ENCODE data around the gene GPR176.
"Not testable (repeated sequence)": the region's sequence is repeated elsewhere in the genome, so short reads cannot be mapped to it uniquely, and the experiment has no call there.

GPR176 gene

GRCh38 chr15:39820050-39820602, 99.9 kb downstream of the GPR176 start:
- Histone ChIP-seq H3K27me3 (ENCODE audit: insufficient read depth, low read length, poor library complexity, severe bottlenecking) (no peaks in the 10 kb centered on the region), H3K79me2 (ENCODE audit: insufficient read depth, low read length) (no peaks in the 10 kb centered on the region), H3K9ac (ENCODE audit: low read depth, low read length, poor library complexity, severe bottlenecking) (no peak overlapping the region), H4K20me1 (ENCODE audit: insufficient read depth, low read length, poor library complexity, severe bottlenecking) (no peaks in the 10 kb centered on the region), H3K9me2 (replicated peaks; ENCODE audit: low read depth, low read length) (no peaks in the 10 kb centered on the region), H3K4me1 (ENCODE audit: insufficient read depth, low read length, poor library complexity, severe bottlenecking) (no peaks in the 10 kb centered on the region), H3K4me2 (ENCODE audit: low read depth, low read length, poor library complexity, severe bottlenecking) (no peak overlapping the region), H3K9me3 (ENCODE audit: insufficient read depth, low read depth, low read length) (no peaks in the 10 kb centered on the region), H3K4me3 (ENCODE audit: low read length, poor library complexity, severe bottlenecking) (no peak overlapping the region), H2AFZ (ENCODE audit: low read length) (no peak overlapping the region), H3K36me3 (ENCODE audit: insufficient read depth, low read length) (no peaks in the 10 kb centered on the region), H3F3A (ENCODE audit: low read depth) (no peaks in the 10 kb centered on the region)
- TF ChIP-seq EZH2phosphoT487 (IDR thresholded peaks at IDR 0.05; ENCODE audit: borderline replicate concordance), result no peak
- no peak for TF ChIP-seq CTCF (conservative IDR thresholded peaks at IDR 0.05; ENCODE audit: low read length)

DNA sequence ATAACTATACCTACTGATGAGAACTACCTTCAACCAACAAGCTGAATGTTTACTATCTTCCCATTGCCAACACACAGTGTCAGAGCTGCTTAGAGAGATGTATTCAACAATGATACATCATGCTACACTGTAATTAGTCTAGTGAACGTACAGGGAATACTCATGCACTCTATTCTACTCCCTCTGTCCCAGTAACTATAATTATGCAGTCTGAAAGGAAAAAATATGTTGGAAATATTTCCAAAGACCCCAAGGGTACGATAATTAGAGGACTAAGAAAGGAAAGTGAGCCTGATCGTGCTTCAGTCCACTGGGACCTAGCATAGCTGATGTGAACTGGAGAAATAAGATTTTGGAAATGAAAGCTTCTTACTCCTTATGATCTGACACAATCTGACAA, 100.5 kb downstream of the GPR176 start:
- H3K9me3 ChIP-seq (ENCODE audit: insufficient read depth, low read depth, low read length), result no peaks in the 10 kb centered on the region
- no peaks in the 10 kb centered on the region for H3K9me2 ChIP-seq (replicated peaks; ENCODE audit: low read depth, low read length)
- no peaks in the 10 kb centered on the region for H3K4me1 ChIP-seq (ENCODE audit: insufficient read depth, low read length, poor library complexity, severe bottlenecking)
- no peaks in the 10 kb centered on the region for H4K20me1 ChIP-seq (ENCODE audit: insufficient read depth, low read length, poor library complexity, severe bottlenecking)
- no peak overlapping the region for H3K9ac ChIP-seq (ENCODE audit: low read depth, low read length, poor library complexity, severe bottlenecking)
- no peaks in the 10 kb centered on the region for H3K79me2 ChIP-seq (ENCODE audit: insufficient read depth, low read length)
- no peak overlapping the region for H3K4me3 ChIP-seq (ENCODE audit: low read length, poor library complexity, severe bottlenecking)
- H3F3A ChIP-seq (ENCODE audit: low read depth), result no peaks in the 10 kb centered on the region
- no peak for TF ChIP-seq EZH2phosphoT487 (IDR thresholded peaks at IDR 0.05; ENCODE audit: borderline replicate concordance)
- TF ChIP-seq CTCF (conservative IDR thresholded peaks at IDR 0.05; ENCODE audit: low read length), result no peak
- H2AFZ ChIP-seq (ENCODE audit: low read length), result no peak overlapping the region
- no peaks in the 10 kb centered on the region for H3K36me3 ChIP-seq (ENCODE audit: insufficient read depth, low read length)
- no peaks in the 10 kb centered on the region for H3K27me3 ChIP-seq (ENCODE audit: insufficient read depth, low read length, poor library complexity, severe bottlenecking)
- H3K4me2 ChIP-seq (ENCODE audit: low read depth, low read length, poor library complexity, severe bottlenecking), result no peak overlapping the region

GRCh38 chr15:39817892-39818291, 102.2 kb downstream of the GPR176 start:
- TF ChIP-seq EZH2phosphoT487 (IDR thresholded peaks at IDR 0.05; ENCODE audit: borderline replicate concordance), result no peak
- no peaks in the 10 kb centered on the region for H3K79me2 ChIP-seq (ENCODE audit: insufficient read depth, low read length)

DNA sequence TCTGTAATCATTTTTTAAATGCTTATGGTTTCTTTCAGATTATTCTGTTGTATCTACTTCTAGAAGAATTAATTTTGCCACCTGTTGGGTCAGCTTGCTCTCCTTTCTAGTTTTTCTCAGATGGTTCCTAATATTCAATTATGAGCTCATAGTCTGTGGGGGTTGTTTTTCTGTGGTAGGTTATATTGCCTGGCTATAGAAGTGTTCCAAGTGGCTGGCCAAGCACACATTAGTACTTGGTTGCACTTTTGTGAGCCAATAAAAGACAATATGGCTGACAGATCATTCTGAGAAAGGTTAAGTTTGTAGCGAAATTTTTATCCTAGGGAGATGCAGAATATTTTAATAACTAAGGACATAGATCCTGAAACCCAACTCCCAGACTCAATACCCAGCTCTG, 105.6 kb downstream of the GPR176 start:
- Histone ChIP-seq H3K36me3 (ENCODE audit: insufficient read depth, low read length) (no peaks in the 10 kb centered on the region), H4K20me1 (ENCODE audit: insufficient read depth, low read length, poor library complexity, severe bottlenecking) (no peaks in the 10 kb centered on the region), H3K4me2 (ENCODE audit: low read depth, low read length, poor library complexity, severe bottlenecking) (no peak overlapping the region), H3K9me3 (ENCODE audit: insufficient read depth, low read depth, low read length) (no peaks in the 10 kb centered on the region), H3K4me1 (ENCODE audit: insufficient read depth, low read length, poor library complexity, severe bottlenecking) (no peaks in the 10 kb centered on the region), H3K9me2 (replicated peaks; ENCODE audit: low read depth, low read length) (no peaks in the 10 kb centered on the region), H3K9ac (ENCODE audit: low read depth, low read length, poor library complexity, severe bottlenecking) (no peak overlapping the region), H3F3A (ENCODE audit: low read depth) (no peaks in the 10 kb centered on the region), H2AFZ (ENCODE audit: low read length) (no peak overlapping the region), H3K27me3 (ENCODE audit: insufficient read depth, low read length, poor library complexity, severe bottlenecking) (no peaks in the 10 kb centered on the region), H3K79me2 (ENCODE audit: insufficient read depth, low read length) (no peaks in the 10 kb centered on the region), H3K4me3 (ENCODE audit: low read length, poor library complexity, severe bottlenecking) (no peak overlapping the region)
- no peak for TF ChIP-seq EZH2phosphoT487 (IDR thresholded peaks at IDR 0.05; ENCODE audit: borderline replicate concordance)
- TF ChIP-seq CTCF (conservative IDR thresholded peaks at IDR 0.05; ENCODE audit: low read length), result no peak

More at GRCh38 chr15:39817892-39818291, 102.2 kb downstream of the GPR176 start:
- Histone ChIP-seq H3K4me3 (ENCODE audit: low read length, poor library complexity, severe bottlenecking) (no peak overlapping the region), H3K9me2 (replicated peaks; ENCODE audit: low read depth, low read length) (no peaks in the 10 kb centered on the region), H4K20me1 (ENCODE audit: insufficient read depth, low read length, poor library complexity, severe bottlenecking) (no peaks in the 10 kb centered on the region), H3K9ac (ENCODE audit: low read depth, low read length, poor library complexity, severe bottlenecking) (no peak overlapping the region), H3K4me2 (ENCODE audit: low read depth, low read length, poor library complexity, severe bottlenecking) (no peak overlapping the region), H3K36me3 (ENCODE audit: insufficient read depth, low read length) (no peaks in the 10 kb centered on the region), H3F3A (ENCODE audit: low read depth) (no peaks in the 10 kb centered on the region), H2AFZ (ENCODE audit: low read length) (peak overlapping the region; percentile 14; the same call in 1 of the 2 replicates), H3K4me1 (ENCODE audit: insufficient read depth, low read length, poor library complexity, severe bottlenecking) (no peaks in the 10 kb centered on the region), H3K27me3 (ENCODE audit: insufficient read depth, low read length, poor library complexity, severe bottlenecking) (no peaks in the 10 kb centered on the region), H3K9me3 (ENCODE audit: insufficient read depth, low read depth, low read length) (no peaks in the 10 kb centered on the region)

DNA sequence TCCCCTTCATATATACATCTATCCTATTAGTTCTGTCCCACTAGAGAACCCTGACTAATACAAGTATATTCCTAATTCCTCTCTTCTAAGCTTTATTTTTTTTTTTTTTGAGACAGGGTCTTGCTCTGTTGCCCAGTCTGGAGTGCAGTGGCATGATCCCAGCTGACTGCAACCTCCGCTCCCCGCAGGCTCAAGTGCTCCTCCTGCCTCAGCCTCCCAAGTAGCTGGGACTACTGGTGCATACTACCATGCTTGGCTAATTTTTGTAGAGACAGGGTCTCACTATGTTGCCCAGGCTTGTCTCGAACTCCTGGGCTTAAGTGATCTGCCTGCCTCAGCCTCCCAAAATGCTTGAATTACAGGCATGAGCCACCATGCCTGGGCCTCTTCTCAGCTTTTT, 107.4 kb downstream of the GPR176 start:
- not testable (repeated sequence) for H3K4me2 ChIP-seq (ENCODE audit: low read depth, low read length, poor library complexity, severe bottlenecking); H4K20me1 ChIP-seq (ENCODE audit: insufficient read depth, low read length, poor library complexity, severe bottlenecking); H2AFZ ChIP-seq (ENCODE audit: low read length); H3K4me3 ChIP-seq (ENCODE audit: low read length, poor library complexity, severe bottlenecking); H3K4me1 ChIP-seq (ENCODE audit: insufficient read depth, low read length, poor library complexity, severe bottlenecking); H3K9ac ChIP-seq (ENCODE audit: low read depth, low read length, poor library complexity, severe bottlenecking); H3F3A ChIP-seq (ENCODE audit: low read depth); H3K36me3 ChIP-seq (ENCODE audit: insufficient read depth, low read length); H3K27me3 ChIP-seq (ENCODE audit: insufficient read depth, low read length, poor library complexity, severe bottlenecking); H3K79me2 ChIP-seq (ENCODE audit: insufficient read depth, low read length); H3K9me3 ChIP-seq (ENCODE audit: insufficient read depth, low read depth, low read length); H3K9me2 ChIP-seq (replicated peaks; ENCODE audit: low read depth, low read length)
